ENCODE data around the gene AGBL4. TPM values are rescaled to one million over a fixed set of nuclear protein-coding genes. Genes with fewer than 3 reads are reported as not detected.

AGBL4 gene
- polyA plus RNA-seq, 3 donors: 0.05 TPM; not detected in 2

DNA sequence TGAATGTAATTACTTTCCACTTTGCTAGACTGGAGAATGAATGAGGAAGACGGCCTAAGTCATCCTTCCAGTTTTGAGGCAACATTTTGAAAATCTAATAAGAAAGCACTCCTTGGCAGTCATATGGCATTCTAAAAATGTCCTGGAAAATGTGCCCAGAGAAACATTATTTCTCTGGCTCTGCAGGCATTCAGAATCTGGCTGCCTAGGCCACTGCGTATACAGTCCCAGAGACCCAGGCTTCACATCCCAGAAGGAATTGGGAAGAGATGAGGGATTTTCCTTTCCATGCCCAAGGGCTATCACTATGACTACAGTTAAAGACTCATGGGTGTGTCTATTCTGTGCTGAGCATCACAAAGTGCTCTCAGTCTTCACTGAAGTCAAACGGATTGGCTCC is 1339.9 kb downstream of the AGBL4 start:
- no peaks in the 10 kb centered on the region for H3K9me3 Mint-ChIP-seq
- no peaks in the 10 kb centered on the region for H3K27me3 ChIP-seq (ENCODE audit: control insufficient read depth in 2 of 2, insufficient read depth in 2 of 2, low read length in 2 of 2)
- peaks cover 0 to 1% (median 0%) of the 10 kb centered on the region in 3 donors for H3K27me3 Mint-ChIP-seq (ENCODE audit: low read depth in 3 of 3)
- no peak overlapping the region for H3K4me3 ChIP-seq (replicated peaks in 1 of 3; ENCODE audit: low read depth in 2 of 3, low read length in 3 of 3)
- no peaks in the 10 kb centered on the region for H4K20me1 ChIP-seq (ENCODE audit: insufficient read depth, low read length)
- no peak overlapping the region for H3K27ac Mint-ChIP-seq
- no peak overlapping the region for H3K4me3 Mint-ChIP-seq
- peaks cover 3% of the 10 kb centered on the region for H3K4me1 Mint-ChIP-seq
- H3K36me3 ChIP-seq (replicated peaks in 1 of 2; ENCODE audit: control insufficient read depth in 1 of 2, insufficient read depth in 2 of 2, low read length in 2 of 2): no peaks in the 10 kb centered on the region
- 93% methylated on average over 3 of the region's 3 CpGs for WGBS (ENCODE audit: insufficient coverage)
- TF ChIP-seq, protein P1, sequence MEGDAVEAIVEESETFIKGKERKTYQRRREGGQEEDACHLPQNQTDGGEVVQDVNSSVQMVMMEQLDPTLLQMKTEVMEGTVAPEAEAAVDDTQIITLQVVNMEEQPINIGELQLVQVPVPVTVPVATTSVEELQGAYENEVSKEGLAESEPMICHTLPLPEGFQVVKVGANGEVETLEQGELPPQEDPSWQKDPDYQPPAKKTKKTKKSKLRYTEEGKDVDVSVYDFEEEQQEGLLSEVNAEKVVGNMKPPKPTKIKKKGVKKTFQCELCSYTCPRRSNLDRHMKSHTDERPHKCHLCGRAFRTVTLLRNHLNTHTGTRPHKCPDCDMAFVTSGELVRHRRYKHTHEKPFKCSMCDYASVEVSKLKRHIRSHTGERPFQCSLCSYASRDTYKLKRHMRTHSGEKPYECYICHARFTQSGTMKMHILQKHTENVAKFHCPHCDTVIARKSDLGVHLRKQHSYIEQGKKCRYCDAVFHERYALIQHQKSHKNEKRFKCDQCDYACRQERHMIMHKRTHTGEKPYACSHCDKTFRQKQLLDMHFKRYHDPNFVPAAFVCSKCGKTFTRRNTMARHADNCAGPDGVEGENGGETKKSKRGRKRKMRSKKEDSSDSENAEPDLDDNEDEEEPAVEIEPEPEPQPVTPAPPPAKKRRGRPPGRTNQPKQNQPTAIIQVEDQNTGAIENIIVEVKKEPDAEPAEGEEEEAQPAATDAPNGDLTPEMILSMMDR (IDR thresholded peaks at IDR 0.05): no peak
- no peak overlapping the region for H3K9ac ChIP-seq (ENCODE audit: insufficient read depth, low read length, poor library complexity, severe bottlenecking)
- H3K79me2 ChIP-seq (ENCODE audit: insufficient read depth, low read length): no peaks in the 10 kb centered on the region
- H3K4me1 ChIP-seq (ENCODE audit: control insufficient read depth in 1 of 2, insufficient read depth in 2 of 2, low read length in 2 of 2): no peaks in the 10 kb centered on the region
- H3K27ac ChIP-seq (ENCODE audit: low read depth in 1 of 2, low read length in 2 of 2): no peak overlapping the region
- no peaks in the 10 kb centered on the region for H3K9me3 ChIP-seq (replicated peaks in 1 of 2; ENCODE audit: control insufficient read depth in 1 of 2, insufficient read depth in 1 of 2, low read length in 2 of 2)
- DNase-seq: no peak
- H3K36me3 Mint-ChIP-seq: no peaks in the 10 kb centered on the region
- H3K4me2 ChIP-seq (replicated peaks; ENCODE audit: extremely low read depth, low read length, poor library complexity, severe bottlenecking): no peak overlapping the region
- intact Hi-C loops (cut with micrococcal nuclease): no loop called here
- H2AFZ ChIP-seq (ENCODE audit: insufficient read depth, low read depth, low read length, poor library complexity, severe bottlenecking): no peak overlapping the region

DNA sequence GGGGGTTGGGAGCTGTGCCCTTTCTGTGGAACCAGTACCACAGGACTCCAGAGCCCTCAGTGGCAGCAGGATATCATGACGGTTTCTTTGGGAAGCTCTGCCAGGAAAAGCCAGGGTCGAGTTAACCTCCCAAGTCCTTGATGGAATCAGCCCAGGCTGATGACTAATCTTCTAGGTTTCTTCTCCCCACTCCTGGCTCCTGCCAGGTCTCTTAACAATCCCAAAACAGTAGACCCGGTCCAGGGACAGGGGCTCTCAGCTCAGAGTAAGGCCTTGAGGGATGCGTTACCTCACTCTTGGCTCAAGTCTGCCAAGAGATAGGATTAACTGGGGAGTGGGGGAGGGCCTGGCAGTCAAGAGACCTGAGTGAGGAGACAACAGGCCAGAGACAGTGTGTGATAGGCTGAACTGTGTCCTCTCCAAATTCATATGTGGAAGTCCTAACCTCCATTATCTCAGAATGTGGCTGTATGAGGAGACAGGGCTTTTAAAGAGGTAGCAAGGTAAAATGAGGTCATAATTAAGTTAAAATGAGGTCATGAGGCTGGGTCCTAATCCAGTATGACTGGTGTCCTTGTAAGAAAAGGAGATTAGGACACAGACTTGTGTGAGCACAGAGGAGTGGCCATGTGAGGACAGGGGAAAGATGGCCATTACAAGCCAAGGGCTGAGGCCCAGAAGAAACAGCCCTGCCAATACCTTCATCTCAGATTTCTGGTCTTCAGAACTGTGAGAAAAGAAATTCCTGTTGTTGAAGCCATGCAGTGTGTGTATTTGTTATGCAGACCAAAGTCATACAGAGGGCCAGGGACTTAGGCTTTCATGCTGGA is 1342.1 kb downstream of the AGBL4 start:
- no peaks in the 10 kb centered on the region for H4K20me1 ChIP-seq (ENCODE audit: insufficient read depth, low read length)
- H3K36me3 ChIP-seq (replicated peaks in 1 of 2; ENCODE audit: control insufficient read depth in 1 of 2, insufficient read depth in 2 of 2, low read length in 2 of 2): no peaks in the 10 kb centered on the region
- WGBS (ENCODE audit: insufficient coverage): 77% methylated on average over 2 of the region's 4 CpGs
- Mint-ChIP-seq H3K4me3 (no peak overlapping the region), H3K27me3 (ENCODE audit: low read depth in 3 of 3) (peaks cover 0 to 3% (median 0%) of the 10 kb centered on the region in 3 donors), H3K9me3 (no peaks in the 10 kb centered on the region), H3K27ac (no peak overlapping the region), H3K36me3 (no peaks in the 10 kb centered on the region), H3K4me1 (peaks cover 9% of the 10 kb centered on the region)
- H3K27ac ChIP-seq (ENCODE audit: low read depth in 1 of 2, low read length in 2 of 2): no peak overlapping the region
- H3K4me2 ChIP-seq (replicated peaks; ENCODE audit: extremely low read depth, low read length, poor library complexity, severe bottlenecking): no peak overlapping the region
- no peaks in the 10 kb centered on the region for H3K4me1 ChIP-seq (ENCODE audit: control insufficient read depth in 1 of 2, insufficient read depth in 2 of 2, low read length in 2 of 2)
- H3K79me2 ChIP-seq (ENCODE audit: insufficient read depth, low read length): no peaks in the 10 kb centered on the region
- intact Hi-C loops (cut with micrococcal nuclease): no loop called here
- H2AFZ ChIP-seq (ENCODE audit: insufficient read depth, low read depth, low read length, poor library complexity, severe bottlenecking): no peak overlapping the region
- H3K4me3 ChIP-seq (replicated peaks in 1 of 3; ENCODE audit: low read depth in 2 of 3, low read length in 3 of 3): no peak overlapping the region
- H3K9ac ChIP-seq (ENCODE audit: insufficient read depth, low read length, poor library complexity, severe bottlenecking): no peak overlapping the region
- DNase-seq: no peak
- no peaks in the 10 kb centered on the region for H3K9me3 ChIP-seq (replicated peaks in 1 of 2; ENCODE audit: control insufficient read depth in 1 of 2, insufficient read depth in 1 of 2, low read length in 2 of 2)
- H3K27me3 ChIP-seq (ENCODE audit: control insufficient read depth in 2 of 2, insufficient read depth in 2 of 2, low read length in 2 of 2): no peaks in the 10 kb centered on the region
- TF ChIP-seq, protein P1 (IDR thresholded peaks at IDR 0.05): no peak
